ENCODE measurements around the gene BAG5.

- TF ChIP-seq POLR2A (IDR thresholded peaks at IDR 0.05; ENCODE audit: low read length) = no peak
- no peak for TF ChIP-seq GATA1 (IDR thresholded peaks at IDR 0.05; ENCODE audit: low read depth, low read length)
Measured at GRCh38 chr14:103604620-103605019, 42.2 kb upstream of the BAG5 start.

Data from erythroblast (primary cell).